HPDE6-E6E7 (cell line): ENCODE data around the gene SHLD1.

Experiments used
- DNase-seq: peaks from one replicate; pipeline ENCODE4 v3.0.0; 2011; ENCODE audit warnings: missing footprints; ENCODE audit errors: extremely low spot score

Gene SHLD1

DNA sequence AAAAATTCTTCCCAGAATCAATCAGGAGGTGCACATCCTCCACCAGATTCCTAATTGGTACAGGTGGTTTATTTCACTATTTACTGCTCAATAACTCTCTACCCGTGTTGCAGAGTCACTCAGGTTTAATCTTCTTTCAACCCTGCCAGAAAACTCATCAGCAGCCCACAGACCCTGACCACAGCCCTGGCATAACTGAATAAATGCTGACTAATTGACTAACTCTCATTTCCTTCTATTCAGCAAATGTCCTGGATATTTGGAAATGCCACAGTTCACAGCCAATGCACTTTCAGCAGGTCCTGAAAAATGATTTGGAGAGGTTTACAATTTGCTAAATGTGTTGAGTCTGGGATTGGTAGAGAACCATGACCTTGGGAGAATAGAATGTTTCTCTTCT lies 137.8 kb downstream of the SHLD1 start:
- DNase-seq, result no peak

DNA sequence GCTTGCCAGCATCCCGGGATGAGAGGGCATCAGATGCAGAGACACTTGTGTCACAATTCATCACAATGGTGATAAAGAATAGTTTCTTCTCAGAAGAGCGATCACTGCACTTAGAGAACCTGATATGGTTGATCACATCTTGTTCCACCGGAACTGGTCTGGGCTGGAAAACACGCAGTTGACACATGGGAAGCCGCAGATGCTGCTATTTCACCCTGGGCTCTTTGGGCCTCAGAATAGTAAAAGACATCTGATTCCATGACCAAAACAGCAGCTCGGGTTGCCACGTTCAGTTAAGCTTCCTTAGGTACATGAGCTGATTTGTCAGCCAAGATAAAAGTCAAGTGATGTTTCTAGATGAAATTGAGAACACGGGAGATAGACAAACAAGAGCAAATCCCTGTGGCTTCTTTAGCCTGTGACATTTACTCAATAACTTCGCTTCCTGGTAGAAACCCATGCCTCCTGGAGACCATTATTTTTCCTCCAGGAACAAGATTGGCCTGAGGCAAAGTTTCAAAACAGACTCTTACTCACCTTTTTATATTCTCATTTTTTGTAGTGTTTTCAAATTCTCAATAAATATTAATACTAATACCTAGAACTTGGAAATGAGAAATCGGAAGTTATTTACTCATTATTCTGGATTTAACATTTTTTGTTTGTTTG lies 140.7 kb downstream of the SHLD1 start:
- no peak for DNase-seq

DNA sequence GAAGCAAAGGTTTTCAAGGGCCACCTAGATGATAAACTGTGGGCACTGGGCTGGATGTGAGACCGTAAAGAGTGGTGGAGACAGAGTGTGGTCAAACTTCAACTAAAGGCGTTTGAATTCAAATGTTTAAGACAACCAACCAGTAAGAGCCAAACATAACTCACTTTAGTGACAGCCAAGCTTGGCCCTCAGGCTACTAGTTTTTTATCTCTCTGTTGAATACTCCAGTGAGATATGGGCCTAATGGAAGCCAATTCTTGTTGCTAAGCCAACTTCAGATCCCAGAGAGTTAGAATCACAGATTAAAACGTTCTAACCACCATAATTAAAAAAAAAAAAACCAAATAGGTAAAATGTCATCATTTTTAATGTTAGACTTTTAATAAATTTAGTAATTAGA lies 142.9 kb downstream of the SHLD1 start:
- DNase-seq, result no peak

DNA sequence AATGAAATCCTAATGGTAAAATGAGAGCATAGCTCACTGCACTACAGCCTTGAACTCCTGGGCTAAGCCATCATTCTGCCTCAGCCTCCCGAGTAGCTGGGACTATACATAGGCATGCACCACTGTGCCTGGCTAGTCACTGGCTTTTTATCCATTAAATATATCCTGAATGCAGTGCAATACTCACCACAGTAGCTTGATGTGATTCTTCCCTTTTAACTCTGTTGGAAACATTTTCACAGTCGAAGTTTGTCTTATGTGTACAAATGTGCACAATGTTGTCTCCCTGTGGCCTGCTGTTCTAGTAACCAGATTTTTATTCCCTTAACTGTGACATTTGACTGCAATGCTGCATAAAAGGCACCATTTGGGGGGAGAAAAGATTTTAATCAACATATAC lies 143.4 kb downstream of the SHLD1 start:
- no peak for DNase-seq

DNA sequence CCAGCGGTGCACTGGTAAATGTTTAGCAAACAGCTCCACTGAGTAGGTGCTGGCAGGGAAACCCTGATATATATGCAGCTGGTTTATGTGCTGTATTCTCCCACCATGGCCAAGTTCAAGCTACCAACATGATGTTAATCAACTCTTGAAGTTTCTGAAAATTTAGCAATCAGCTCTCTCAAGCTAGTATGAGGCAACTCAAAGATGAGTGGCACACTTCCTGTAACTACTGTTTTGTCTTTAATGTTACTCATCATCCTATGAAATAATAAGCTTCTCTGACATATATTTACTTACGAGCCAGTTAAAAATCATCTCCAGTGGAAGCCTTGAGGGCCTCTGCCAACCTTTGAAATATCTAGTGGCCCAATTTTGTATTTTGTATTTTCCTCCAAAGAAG lies 145.4 kb downstream of the SHLD1 start:
- no peak for DNase-seq

DNA sequence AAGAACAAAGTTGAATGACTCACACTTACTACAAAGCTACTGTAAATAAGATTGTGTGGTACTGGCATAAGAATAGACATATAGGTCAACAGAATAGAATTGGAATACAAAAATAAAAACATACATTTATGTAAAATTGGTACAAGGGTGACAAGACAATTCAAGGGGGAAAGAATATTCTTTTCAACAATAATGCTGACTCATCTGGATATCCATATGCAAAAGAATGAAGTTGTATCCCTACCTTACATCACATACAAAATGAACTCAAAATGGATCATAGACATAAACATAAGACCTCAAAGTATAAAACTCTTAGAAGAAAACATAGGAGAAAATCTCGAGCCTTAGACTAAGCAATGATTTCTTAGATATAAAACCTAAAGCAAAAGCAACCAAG lies 149.2 kb downstream of the SHLD1 start:
- DNase-seq, result no peak

DNA sequence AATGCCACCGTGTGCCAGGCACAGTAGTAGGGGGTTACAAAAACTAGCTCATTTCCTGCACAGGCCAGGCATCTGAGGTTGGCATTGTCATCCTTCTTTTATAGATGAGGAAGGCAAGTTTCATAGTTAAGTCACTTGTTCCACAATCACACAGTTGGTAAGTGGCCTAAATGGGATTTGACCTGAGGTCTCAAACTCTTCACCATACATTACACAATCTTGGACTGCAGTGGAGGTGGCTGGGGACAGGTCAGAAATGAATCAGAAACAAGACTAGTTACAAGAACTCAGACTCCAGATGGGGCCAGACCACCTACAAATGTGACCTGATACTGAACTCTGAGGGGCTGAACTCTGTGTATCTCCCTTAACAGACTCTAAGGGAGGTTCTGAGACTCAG lies 150.7 kb downstream of the SHLD1 start:
- no peak for DNase-seq

DNA sequence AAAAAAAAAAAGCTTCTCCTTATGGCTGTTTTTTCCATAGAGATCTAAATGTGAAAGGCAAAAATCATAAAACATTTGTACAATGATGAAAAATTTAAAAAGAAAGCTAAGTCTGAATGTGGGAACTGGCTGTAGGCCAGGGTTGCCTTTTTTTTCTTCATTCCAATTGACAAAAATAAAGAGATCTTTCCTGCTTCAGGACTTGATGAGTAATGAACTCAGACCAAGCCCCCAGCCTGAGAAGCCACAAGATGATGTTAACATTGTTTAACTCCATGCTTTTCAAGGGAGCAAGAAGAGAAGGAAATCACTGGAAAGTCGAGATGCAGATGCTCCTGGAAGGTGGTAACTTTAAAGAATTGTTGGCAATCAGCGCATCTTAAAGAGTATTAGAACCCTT lies 158.8 kb downstream of the SHLD1 start:
- DNase-seq, result no peak

DNA sequence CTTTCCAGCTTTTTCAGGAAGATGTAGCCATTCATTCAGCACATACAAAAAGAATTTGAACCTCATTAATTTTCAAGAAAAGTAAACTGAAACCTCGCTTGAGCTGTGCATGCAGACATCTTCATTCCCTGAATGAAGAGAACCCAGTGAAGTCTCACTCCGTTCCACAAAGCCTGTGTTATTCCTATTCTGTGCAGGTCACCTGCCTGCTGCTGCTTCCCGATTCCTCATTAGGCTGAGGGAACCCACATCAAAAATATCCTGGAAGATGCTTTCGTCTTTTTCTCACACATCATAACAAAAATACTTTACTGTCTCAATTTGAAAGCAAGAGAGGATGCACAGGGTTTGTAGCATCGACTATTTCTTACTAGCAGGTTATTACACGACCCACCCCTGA lies 160.0 kb downstream of the SHLD1 start:
- DNase-seq, result no peak

DNA sequence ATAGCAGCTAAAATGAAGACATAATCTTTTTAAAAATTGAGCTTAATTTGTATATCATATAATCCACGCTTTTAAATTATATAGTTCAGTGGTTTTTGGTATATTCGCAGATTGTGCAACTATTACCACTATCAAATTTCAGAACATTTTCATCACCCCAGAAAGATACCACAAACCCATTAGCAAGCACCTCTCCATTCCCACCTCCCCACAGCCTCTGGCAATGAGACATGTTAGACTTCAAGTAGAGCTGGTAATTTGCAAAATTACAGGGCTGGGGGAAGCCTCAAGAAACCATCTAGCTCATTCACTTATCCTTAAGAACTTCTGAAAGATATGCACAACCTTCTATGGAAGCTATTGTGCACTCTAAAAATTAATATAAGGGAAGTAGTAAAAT lies 163.0 kb downstream of the SHLD1 start:
- DNase-seq, result no peak
